CD4-positive, alpha-beta T cell treated with Interleukin-12 subunit alpha and Interleukin-12 subunit beta, for 1 hour (primary cell): ENCODE measurements around the gene MFAP3.
"Not testable (repeated sequence)": the region's sequence is repeated elsewhere in the genome, so short reads cannot be mapped to it uniquely, and the experiment has no call there.

Experiments used
- DNase-seq: peaks from one replicate; pipeline ENCODE4 v3.0.0-alpha.2; 2020

MFAP3 gene

GRCh38 chr5:154038707-154039457 is at the start of gene MFAP3, which contains the start of gene FAM114A2:
TSS of gene MFAP3 (plus strand) at chr5:154038967. CDS start at chr5:154049723, 10,756 bp downstream.
TSS of gene FAM114A2 (minus strand) at chr5:154038910. CDS start at chr5:154034953, 3,957 bp downstream.
- peak; percentile 89 for DNase-seq

GRCh38 chr5:153991168-153991567 is 47.6 kb upstream of the MFAP3 start:
- no peak for DNase-seq

GRCh38 chr5:153998010-153998409 is 40.8 kb upstream of the MFAP3 start:
- DNase-seq: no peak

GRCh38 chr5:153998768-153999167 is 40.0 kb upstream of the MFAP3 start:
- no peak for DNase-seq

GRCh38 chr5:153999995-154000394 is 38.8 kb upstream of the MFAP3 start:
- no peak for DNase-seq

- no peak for DNase-seq
Observed at GRCh38 chr5:154000703-154001102, 38.1 kb upstream of the MFAP3 start.

- no peak for DNase-seq
Observed at GRCh38 chr5:154002093-154002492, 36.7 kb upstream of the MFAP3 start.

GRCh38 chr5:154002511-154003020 is 36.2 kb upstream of the MFAP3 start:
- no peak for DNase-seq

GRCh38 chr5:154005648-154006047 is 33.1 kb upstream of the MFAP3 start:
- DNase-seq: no peak

- no peak for DNase-seq
Observed at GRCh38 chr5:154010660-154011059, 28.1 kb upstream of the MFAP3 start.

- DNase-seq: no peak
Observed at GRCh38 chr5:154015071-154015693, 23.6 kb upstream of the MFAP3 start.

GRCh38 chr5:154018919-154019318 is 19.8 kb upstream of the MFAP3 start:
- not testable (repeated sequence) for DNase-seq

GRCh38 chr5:154025951-154026350 is 12.8 kb upstream of the MFAP3 start:
- DNase-seq: no peak

- DNase-seq: no peak
Observed at GRCh38 chr5:154031937-154032489, 6.8 kb upstream of the MFAP3 start.

- DNase-seq: no peak
Observed at GRCh38 chr5:154034944-154035343, 3.8 kb upstream of the MFAP3 start.

GRCh38 chr5:154038261-154038706 is 483 bp upstream of the MFAP3 start:
- peak; percentile 55 for DNase-seq

- no peak for DNase-seq
Observed at GRCh38 chr5:154039458-154039829, 677 bp downstream of the MFAP3 start.

- DNase-seq: no peak
Observed at GRCh38 chr5:154042766-154043165, 4.0 kb downstream of the MFAP3 start.

GRCh38 chr5:154044099-154044498 is 5.3 kb downstream of the MFAP3 start:
- DNase-seq: no peak

GRCh38 chr5:154044581-154044980 is 5.8 kb downstream of the MFAP3 start:
- no peak for DNase-seq

GRCh38 chr5:154046486-154046885 is 7.7 kb downstream of the MFAP3 start:
- no peak for DNase-seq

GRCh38 chr5:154047324-154047723 is 8.6 kb downstream of the MFAP3 start:
- no peak for DNase-seq

GRCh38 chr5:154049636-154050035 is 10.9 kb downstream of the MFAP3 start:
- no peak for DNase-seq

GRCh38 chr5:154053468-154053867 is 14.7 kb downstream of the MFAP3 start:
- no peak for DNase-seq
